Testis (tissue), 2 donors: Measurements from ENCODE around the gene ZBTB46.

Experiments
- CTCF ChIP-seq, 3 experiments: fragments of 450-650 bp in 2 of 3; fragments of 200-600 bp in 1 of 3; sonication (generic) in 1 of 3; IDR thresholded peaks; one replicate each; pipeline ENCODE4 v1.5.1; 2016 to 2019; ENCODE audit warnings: antibody characterized with exemption in 3 of 3, mild to moderate bottlenecking in 2 of 3, moderate library complexity in 1 of 3
- POLR2A ChIP-seq: fragments of 450-650 bp; IDR thresholded peaks from one replicate; pipeline ENCODE4 v1.6.1; 2017; ENCODE audit warnings: antibody characterized with exemption, mild to moderate bottlenecking, moderate library complexity

- TF ChIP-seq POLR2A (no peak), CTCF (IDR thresholded peaks at IDR 0.05) (no peak)
These were observed 58.1 kb downstream of the ZBTB46 start for GRCh38 chr20:63772781-63773518.
